Psoas muscle (tissue), 8 donors: ENCODE data around the gene LRBA. TPM values are rescaled to one million over a fixed set of nuclear protein-coding genes. Genes with fewer than 3 reads are reported as not detected.

Experiments
- ATAC-seq, 4 donors: fragments of 200-7000 bp; cut with Tn5 transposase; one replicate each; pipeline ENCODE4 v1.9.1; 2020; ENCODE audit warnings: moderate library complexity in 3 of 4, mild to moderate bottlenecking in 2 of 4
- DNase-seq, 2 donors: peaks; one replicate each; pipeline ENCODE4 v3.0.0-alpha.2; 2020
- H3K27ac ChIP-seq: fragments of 200-600 bp; one replicate; pipeline ENCODE4 v1.8.0; 2022
- H3K27me3 ChIP-seq, 3 donors: fragments of 200-600 bp in 1 of 3; one replicate each; pipeline versions ENCODE4 v1.6.1 to v1.8.0; 2013 to 2022; ENCODE audit warnings: low read length in 2 of 3, mild to moderate bottlenecking in 2 of 3, moderate library complexity in 1 of 3; ENCODE audit not compliant: insufficient read depth in 3 of 3
- H3K36me3 ChIP-seq, 2 donors: fragments of 200-600 bp in 1 of 2; one replicate each; pipeline versions ENCODE4 v1.6.1 to v1.8.0; 2013 to 2022; ENCODE audit warnings: low read depth in 1 of 2, mild to moderate bottlenecking in 1 of 2, moderate library complexity in 1 of 2; ENCODE audit not compliant: insufficient read depth in 1 of 2
- H3K4me1 ChIP-seq: fragments of 200-600 bp; one replicate; pipeline ENCODE4 v1.8.0; 2022
- H3K4me3 ChIP-seq: fragments of 200-600 bp; one replicate; pipeline ENCODE4 v1.8.0; 2022; ENCODE audit warnings: mild to moderate bottlenecking
- H3K9me3 ChIP-seq: fragments of 200-600 bp; one replicate; pipeline ENCODE4 v1.8.0; 2022
- WGBS, 3 donors: extraction: QIAGEN DNeasy Blood & Tissue Kit; methylation state at CpG; one replicate each; pipeline versions ENCODE4 v1.1.6 to v1.1.7; 2013; 5-methylcytosine and 5-hydroxymethylcytosine counted together
- intact Hi-C, 2 donors: fragments of 100-400 bp; cut with DNase I; formaldehyde crosslinking; loops; one replicate each; pipeline versions ENCODE4 v1.11.0 to v1.14.2; 2022
- polyA plus RNA-seq, 3 donors: library from polyadenylated mRNA; stranded (reverse); fragments of 200-250 nt; gene quantifications; one replicate each; pipeline ENCODE4 v1.2.3, GENCODE V29; 2013
- total RNA-seq, 4 donors: library from RNA; stranded (reverse); fragmentation: NEBNext Ultra II Directional in 2 of 4; extraction: Animal tissue kit (Norgen Biotek cat#: 25700) in 2 of 4; gene quantifications; one replicate each; pipeline versions ENCODE4 v1.2.1 to v1.2.4, GENCODE V29; 2021 to 2023
- TF ChIP-seq, protein P1 (sequence below): fragments of 200-600 bp; IDR thresholded peaks from one replicate; pipeline ENCODE4 v1.8.0; 2022; ENCODE audit warnings: antibody characterized with exemption
- donor health status: healthy with polysubstance abuse.
- donor health status: DM: no; HTN: no; CAD: no; lungs with moderate emphysema.
- donor health status: Bipolar disorder and iron deficiency.
- donor health status: healthy.
- donor health status: DM: yes; HTN: yes; CAD: no.
- donor health status: DM: no; HTN: no; CAD: no.
- donor health status: DM: no; HTN: no; CAD: no.
- donor health status: DM: yes; HTN: yes; CAD: no.

The LRBA gene
- total and polyA plus RNA-seq, 7 donors = 2.9 to 10.6 (median 6.4) TPM

DNA sequence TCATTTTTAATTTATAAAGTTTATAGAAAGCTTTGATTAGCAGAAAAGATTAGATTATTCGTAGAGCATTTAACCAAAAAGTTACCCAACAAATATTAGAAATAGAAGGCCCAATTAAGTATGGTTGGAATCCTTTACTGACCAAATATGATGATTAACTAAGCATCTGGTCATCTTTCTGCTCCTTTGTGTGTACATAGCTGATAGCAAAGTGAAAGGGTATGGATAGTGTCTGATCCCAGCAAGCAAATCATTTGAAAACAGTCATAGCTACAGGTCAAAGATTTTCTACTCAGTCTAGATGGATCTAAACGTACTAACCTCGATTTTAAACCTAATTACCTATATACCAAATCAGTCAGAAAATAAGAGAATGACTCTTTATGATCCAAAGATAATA, 440.4 kb downstream of the LRBA start:
- Histone ChIP-seq H3K4me1 (no peaks in the 10 kb centered on the region), H3K27me3 (no peaks in the 10 kb centered on the region), H3K9me3 (no peaks in the 10 kb centered on the region), H3K4me3 (no peak overlapping the region), H3K27ac (no peak overlapping the region), H3K36me3 (no peaks in the 10 kb centered on the region)
- ATAC-seq (no peak), DNase-seq (no peak)
- intact Hi-C loops = no loop called here
- 97 to 98% (median 98%) methylated on average over 3 of the region's 3 CpGs for WGBS, 3 donors
- TF ChIP-seq, protein P1, sequence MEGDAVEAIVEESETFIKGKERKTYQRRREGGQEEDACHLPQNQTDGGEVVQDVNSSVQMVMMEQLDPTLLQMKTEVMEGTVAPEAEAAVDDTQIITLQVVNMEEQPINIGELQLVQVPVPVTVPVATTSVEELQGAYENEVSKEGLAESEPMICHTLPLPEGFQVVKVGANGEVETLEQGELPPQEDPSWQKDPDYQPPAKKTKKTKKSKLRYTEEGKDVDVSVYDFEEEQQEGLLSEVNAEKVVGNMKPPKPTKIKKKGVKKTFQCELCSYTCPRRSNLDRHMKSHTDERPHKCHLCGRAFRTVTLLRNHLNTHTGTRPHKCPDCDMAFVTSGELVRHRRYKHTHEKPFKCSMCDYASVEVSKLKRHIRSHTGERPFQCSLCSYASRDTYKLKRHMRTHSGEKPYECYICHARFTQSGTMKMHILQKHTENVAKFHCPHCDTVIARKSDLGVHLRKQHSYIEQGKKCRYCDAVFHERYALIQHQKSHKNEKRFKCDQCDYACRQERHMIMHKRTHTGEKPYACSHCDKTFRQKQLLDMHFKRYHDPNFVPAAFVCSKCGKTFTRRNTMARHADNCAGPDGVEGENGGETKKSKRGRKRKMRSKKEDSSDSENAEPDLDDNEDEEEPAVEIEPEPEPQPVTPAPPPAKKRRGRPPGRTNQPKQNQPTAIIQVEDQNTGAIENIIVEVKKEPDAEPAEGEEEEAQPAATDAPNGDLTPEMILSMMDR = no peak

DNA sequence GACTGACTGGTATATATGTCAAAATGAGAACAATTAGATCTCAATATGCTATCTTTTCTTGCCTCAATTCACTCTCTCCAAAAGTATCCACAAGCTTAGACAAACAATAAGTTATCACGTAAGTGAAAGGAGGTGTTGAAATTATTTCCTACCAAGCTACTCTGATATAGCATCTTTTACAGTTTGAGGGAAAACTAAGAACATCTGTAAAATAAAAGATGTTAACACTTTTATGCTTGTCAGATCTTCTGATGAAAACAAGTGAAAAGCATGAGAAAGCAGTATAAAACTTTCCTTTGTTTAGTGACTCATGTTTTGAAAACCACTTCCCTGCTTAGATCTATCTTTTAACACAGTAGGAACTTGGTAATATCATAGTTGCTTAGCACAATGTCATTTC, 441.6 kb downstream of the LRBA start:
- Histone ChIP-seq H3K27ac (no peak overlapping the region), H3K36me3 (no peaks in the 10 kb centered on the region), H3K4me3 (no peak overlapping the region), H3K9me3 (no peaks in the 10 kb centered on the region), H3K4me1 (no peaks in the 10 kb centered on the region), H3K27me3 (no peaks in the 10 kb centered on the region)
- WGBS, 3 donors = 95 to 100% (median 96%) methylated on average over 1 of the region's 1 CpG
- intact Hi-C loops = no loop called here
- ATAC-seq (no peak), DNase-seq (no peak)
- TF ChIP-seq, protein P1 = no peak

DNA sequence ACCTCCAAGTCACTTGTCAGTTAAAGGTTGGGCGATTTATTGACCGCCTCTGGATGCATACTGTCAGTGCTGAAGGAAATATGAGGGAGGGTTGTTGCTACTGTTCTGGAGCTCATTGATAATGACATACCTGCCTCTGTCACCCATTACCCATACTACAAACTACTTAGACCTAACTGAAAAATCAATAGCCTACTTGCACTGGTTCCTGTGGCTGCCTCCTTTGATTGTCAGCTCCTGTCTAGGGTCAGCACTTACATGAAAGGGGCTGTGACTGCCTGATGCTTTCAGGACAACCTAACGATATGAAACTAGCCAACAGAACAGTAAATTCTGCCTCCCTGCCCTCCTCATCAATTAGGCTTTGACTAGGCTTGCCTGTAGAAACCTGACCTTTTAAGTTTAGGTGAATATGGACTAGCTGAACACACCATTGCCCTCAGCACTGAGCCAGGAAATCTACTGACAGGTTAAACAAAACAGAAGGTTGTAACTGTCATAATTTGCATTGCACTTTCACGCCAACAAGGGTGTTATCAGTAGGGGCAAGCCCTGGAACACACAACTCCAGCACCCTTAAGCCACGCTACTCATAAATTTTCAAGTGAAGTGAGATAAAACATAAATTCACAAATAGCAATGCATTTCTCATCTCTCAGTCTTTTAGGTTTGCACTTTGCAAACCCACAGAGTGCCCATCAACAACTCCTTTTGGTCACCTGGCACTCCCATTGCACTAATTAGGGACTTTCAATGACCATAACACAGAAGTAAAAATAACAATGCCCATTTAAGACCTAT, 442.2 kb downstream of the LRBA start:
- H3K27ac ChIP-seq = no peak overlapping the region
- no peaks in the 10 kb centered on the region for H3K36me3 ChIP-seq
- ATAC-seq (no peak), DNase-seq (no peak)
- 88 to 91% (median 90%) methylated on average over 5 of the region's 5 CpGs for WGBS, 3 donors
- no peaks in the 10 kb centered on the region for H3K9me3 ChIP-seq
- TF ChIP-seq, protein P1 = no peak
- no peak overlapping the region for H3K4me3 ChIP-seq
- no peaks in the 10 kb centered on the region for H3K27me3 ChIP-seq
- intact Hi-C loops = no loop called here
- H3K4me1 ChIP-seq = no peaks in the 10 kb centered on the region

DNA sequence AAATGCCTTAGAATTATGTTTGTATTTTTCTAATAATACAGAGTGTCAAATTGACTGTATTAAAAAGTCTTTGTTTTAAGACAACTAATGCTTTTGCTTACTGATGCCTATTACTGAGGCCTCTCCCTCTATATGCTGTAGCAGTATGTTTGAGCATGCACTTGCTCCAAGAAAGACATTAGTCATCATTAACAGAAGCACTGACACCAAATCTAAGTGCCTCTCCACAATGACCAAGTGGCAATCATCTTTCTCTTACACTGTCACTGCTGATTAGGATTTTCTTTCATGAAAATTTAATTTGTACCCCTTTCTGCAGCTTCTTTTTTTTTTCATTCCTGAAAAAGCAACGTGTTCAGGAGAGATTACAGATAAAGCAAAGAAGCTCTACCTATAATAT, 444.2 kb downstream of the LRBA start:
- TF ChIP-seq, protein P1 = no peak
- WGBS, 3 donors = 66 to 80% (median 77%) methylated on average over 1 of the region's 1 CpG
- Histone ChIP-seq H3K27me3 (no peaks in the 10 kb centered on the region), H3K9me3 (no peaks in the 10 kb centered on the region), H3K4me3 (no peak overlapping the region), H3K27ac (no peak overlapping the region), H3K4me1 (no peaks in the 10 kb centered on the region), H3K36me3 (no peaks in the 10 kb centered on the region)
- intact Hi-C loops = no loop called here
- ATAC-seq = no peak
- no peak for DNase-seq
